ENCODE measurements around the gene PARD3.

DNA sequence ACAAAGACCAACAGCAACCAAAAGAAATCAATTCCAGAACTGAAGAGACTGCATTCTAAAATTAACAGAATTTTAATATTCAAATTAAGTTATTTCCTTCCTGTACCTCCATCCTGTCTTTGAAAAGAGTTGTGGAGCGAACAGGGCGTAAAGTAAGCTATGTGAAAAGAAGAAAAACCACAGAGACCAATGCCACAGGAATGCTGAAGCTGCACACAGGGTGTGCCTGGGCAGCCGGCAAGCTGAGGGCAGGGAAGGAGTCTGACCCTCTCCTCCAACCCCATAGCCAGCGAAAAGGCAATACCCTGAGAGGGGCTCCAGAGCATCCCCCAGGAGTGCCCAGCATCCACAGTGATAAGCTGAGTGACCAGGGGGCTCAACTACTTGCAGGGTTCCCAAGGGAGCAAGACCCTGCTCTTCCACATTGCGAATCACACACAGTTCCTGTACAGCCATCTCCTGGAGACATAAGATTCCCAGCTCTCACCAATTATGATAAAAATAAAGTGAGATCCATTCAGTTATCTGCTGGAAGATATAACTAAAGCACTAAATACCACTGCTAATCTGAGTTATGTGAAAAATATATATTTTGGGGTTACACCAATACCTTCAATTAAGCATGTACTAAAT lies 93.8 kb downstream of the PARD3 start:
- TF ChIP-seq, protein P1, sequence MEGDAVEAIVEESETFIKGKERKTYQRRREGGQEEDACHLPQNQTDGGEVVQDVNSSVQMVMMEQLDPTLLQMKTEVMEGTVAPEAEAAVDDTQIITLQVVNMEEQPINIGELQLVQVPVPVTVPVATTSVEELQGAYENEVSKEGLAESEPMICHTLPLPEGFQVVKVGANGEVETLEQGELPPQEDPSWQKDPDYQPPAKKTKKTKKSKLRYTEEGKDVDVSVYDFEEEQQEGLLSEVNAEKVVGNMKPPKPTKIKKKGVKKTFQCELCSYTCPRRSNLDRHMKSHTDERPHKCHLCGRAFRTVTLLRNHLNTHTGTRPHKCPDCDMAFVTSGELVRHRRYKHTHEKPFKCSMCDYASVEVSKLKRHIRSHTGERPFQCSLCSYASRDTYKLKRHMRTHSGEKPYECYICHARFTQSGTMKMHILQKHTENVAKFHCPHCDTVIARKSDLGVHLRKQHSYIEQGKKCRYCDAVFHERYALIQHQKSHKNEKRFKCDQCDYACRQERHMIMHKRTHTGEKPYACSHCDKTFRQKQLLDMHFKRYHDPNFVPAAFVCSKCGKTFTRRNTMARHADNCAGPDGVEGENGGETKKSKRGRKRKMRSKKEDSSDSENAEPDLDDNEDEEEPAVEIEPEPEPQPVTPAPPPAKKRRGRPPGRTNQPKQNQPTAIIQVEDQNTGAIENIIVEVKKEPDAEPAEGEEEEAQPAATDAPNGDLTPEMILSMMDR (IDR thresholded peaks at IDR 0.05): no peak
- no peak for TF ChIP-seq POLR2A (IDR thresholded peaks at IDR 0.05)
